Measurements from ENCODE around the gene TTYH2.
"Not testable (repeated sequence)": the region's sequence is repeated elsewhere in the genome, so short reads cannot be mapped to it uniquely, and the experiment has no call there.

TTYH2 gene

GRCh38 chr17:74253036-74253435 lies 39.7 kb downstream of the TTYH2 start:
- DNase-seq: no peak

GRCh38 chr17:74257311-74257710 lies 43.9 kb downstream of the TTYH2 start:
- DNase-seq: no peak

- DNase-seq: no peak
Observed at GRCh38 chr17:74259667-74260524, 46.5 kb downstream of the TTYH2 start.

- no peak for DNase-seq
Observed at GRCh38 chr17:74260525-74260850, 47.1 kb downstream of the TTYH2 start.

GRCh38 chr17:74262601-74263000 lies 49.2 kb downstream of the TTYH2 start:
- DNase-seq: no peak

- DNase-seq: not testable (repeated sequence)
Observed at GRCh38 chr17:74267054-74267453, 53.7 kb downstream of the TTYH2 start.

- DNase-seq: no peak
Observed at GRCh38 chr17:74267579-74267978, 54.2 kb downstream of the TTYH2 start.

- no peak for DNase-seq
Observed at GRCh38 chr17:74267987-74268499, 54.7 kb downstream of the TTYH2 start.

GRCh38 chr17:74268558-74268957 lies 55.2 kb downstream of the TTYH2 start:
- DNase-seq: no peak

- DNase-seq: peak in 26 of 58 donors; percentile 9 to 65 (median 24)
Observed at GRCh38 chr17:74270333-74270732, 57.0 kb downstream of the TTYH2 start.

GRCh38 chr17:74271281-74271680 lies 57.9 kb downstream of the TTYH2 start:
- DNase-seq: peak in 1 of 58 donors; percentile 25

- peak in 55 of 58 donors; percentile 35 to 93 (median 80) for DNase-seq
Observed at GRCh38 chr17:74271901-74272561, 58.7 kb downstream of the TTYH2 start.

GRCh38 chr17:74272731-74273201 lies 59.4 kb downstream of the TTYH2 start:
- DNase-seq: no peak

GRCh38 chr17:74274060-74274708 lies 60.8 kb downstream of the TTYH2 start, which contains the start of gene DNAI2:
DNAI2 (plus strand) TSS chr17:74274234; CDS start chr17:74281818, 7,584 bp downstream.
- DNase-seq: peak in 2 of 58 donors; percentile 13 to 20

- DNase-seq: no peak
Observed at GRCh38 chr17:74274709-74275340, 61.5 kb downstream of the TTYH2 start.

GRCh38 chr17:74276051-74276476 lies 62.7 kb downstream of the TTYH2 start:
- peak in 38 of 58 donors; percentile 13 to 81 (median 56) for DNase-seq

- DNase-seq: peak in 50 of 58 donors; percentile 13 to 88 (median 64)
Observed at GRCh38 chr17:74276541-74277009, 63.2 kb downstream of the TTYH2 start.

- DNase-seq: no peak
Observed at GRCh38 chr17:74277935-74278334, 64.6 kb downstream of the TTYH2 start.

- not testable (repeated sequence) for DNase-seq
Observed at GRCh38 chr17:74279617-74280016, 66.2 kb downstream of the TTYH2 start.

GRCh38 chr17:74280093-74280513 lies 66.7 kb downstream of the TTYH2 start:
- DNase-seq: no peak

- DNase-seq: no peak
Observed at GRCh38 chr17:74281799-74282198, 68.4 kb downstream of the TTYH2 start.
